Raji (cell line): ENCODE results near the gene FAM107B.

Source experiments
- POLR2A ChIP-seq: IDR thresholded peaks from 2 replicates; pipeline ENCODE4 v1.6.1; 2011; ENCODE audit warnings: low read depth, low read length, control low read depth; ENCODE audit not compliant: insufficient read depth

FAM107B gene

GRCh38 chr10:14612873-14613587 lies 161.7 kb downstream of the FAM107B start:
- TF ChIP-seq POLR2A: no peak

GRCh38 chr10:14611968-14612693 lies 162.6 kb downstream of the FAM107B start:
- TF ChIP-seq POLR2A: no peak

GRCh38 chr10:14609178-14609577 lies 165.5 kb downstream of the FAM107B start:
- TF ChIP-seq POLR2A: no peak

GRCh38 chr10:14608381-14609001 lies 166.2 kb downstream of the FAM107B start:
- peak; percentile 35; the same call in 1 of the 2 replicates for TF ChIP-seq POLR2A

GRCh38 chr10:14606633-14607032 lies 168.1 kb downstream of the FAM107B start:
- TF ChIP-seq POLR2A: no peak

- no peak for TF ChIP-seq POLR2A
Observed at GRCh38 chr10:14605231-14605925, 169.3 kb downstream of the FAM107B start.

- TF ChIP-seq POLR2A: peak; percentile 83
Observed at GRCh38 chr10:14604181-14605142, 170.2 kb downstream of the FAM107B start.

GRCh38 chr10:14603534-14604102 lies 171.1 kb downstream of the FAM107B start:
- no peak for TF ChIP-seq POLR2A

- TF ChIP-seq POLR2A: peak; percentile 3; the same call in 1 of the 2 replicates
Observed at GRCh38 chr10:14602807-14603533, 171.7 kb downstream of the FAM107B start.

- peak; percentile 24; the same call in 1 of the 2 replicates for TF ChIP-seq POLR2A
Observed at GRCh38 chr10:14601872-14602725, 172.6 kb downstream of the FAM107B start.

- no peak for TF ChIP-seq POLR2A
Observed at GRCh38 chr10:14601326-14601725, 173.4 kb downstream of the FAM107B start.

- no peak for TF ChIP-seq POLR2A
Observed at GRCh38 chr10:14600065-14600464, 174.6 kb downstream of the FAM107B start.
